ENCODE data around the gene NOC2L. TPM values are rescaled to one million over a fixed set of nuclear protein-coding genes. Genes with fewer than 3 reads are reported as not detected.

The NOC2L gene
- total and polyA plus RNA-seq, 9 donors: 17.8 to 55.2 (median 41.4) TPM

DNA sequence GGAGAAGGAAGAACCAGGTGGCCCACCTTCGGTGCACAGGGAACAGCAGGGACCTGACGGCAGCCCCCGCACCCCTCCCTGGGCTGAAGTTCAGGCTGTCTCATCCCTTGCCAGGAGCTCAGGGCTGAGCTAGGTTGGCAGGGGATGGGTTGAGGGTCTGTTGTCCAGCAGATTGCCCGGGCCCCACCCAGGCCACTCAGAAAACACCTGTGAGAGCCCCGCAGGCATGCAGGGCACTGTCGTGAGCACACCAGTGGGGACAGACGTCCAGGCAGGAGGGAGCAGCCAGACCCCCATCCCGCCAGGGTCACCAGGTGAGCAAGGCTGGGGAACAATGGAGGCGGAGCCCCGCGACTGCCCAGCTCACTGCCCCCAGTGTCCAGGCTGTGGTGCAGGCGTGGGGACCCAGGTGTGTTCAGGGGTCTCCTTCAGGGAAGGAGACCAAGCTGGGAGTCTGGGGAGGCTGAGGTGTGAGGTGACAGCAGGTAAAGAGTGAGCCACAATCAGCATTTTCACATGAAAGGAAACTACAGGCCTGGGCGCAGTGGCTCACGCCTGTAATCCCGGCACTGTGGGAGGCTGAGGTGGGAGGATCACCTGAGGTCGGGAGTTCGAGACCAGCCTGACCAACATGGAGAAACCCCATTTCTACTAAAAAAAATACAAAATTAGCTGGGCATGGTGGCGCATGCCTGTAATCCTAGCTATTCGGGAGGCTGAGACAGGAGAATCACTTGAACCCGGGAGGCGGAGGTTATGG, 44.7 kb downstream of the NOC2L start:
- no peak overlapping the region for H3K27ac ChIP-seq
- H3K9me3 ChIP-seq: no peaks in the 10 kb centered on the region
- TF ChIP-seq EP300 (IDR thresholded peaks at IDR 0.05) (no peak), POLR2A (IDR thresholded peaks at IDR 0.05) (no peak)
- TF ChIP-seq, protein P1, sequence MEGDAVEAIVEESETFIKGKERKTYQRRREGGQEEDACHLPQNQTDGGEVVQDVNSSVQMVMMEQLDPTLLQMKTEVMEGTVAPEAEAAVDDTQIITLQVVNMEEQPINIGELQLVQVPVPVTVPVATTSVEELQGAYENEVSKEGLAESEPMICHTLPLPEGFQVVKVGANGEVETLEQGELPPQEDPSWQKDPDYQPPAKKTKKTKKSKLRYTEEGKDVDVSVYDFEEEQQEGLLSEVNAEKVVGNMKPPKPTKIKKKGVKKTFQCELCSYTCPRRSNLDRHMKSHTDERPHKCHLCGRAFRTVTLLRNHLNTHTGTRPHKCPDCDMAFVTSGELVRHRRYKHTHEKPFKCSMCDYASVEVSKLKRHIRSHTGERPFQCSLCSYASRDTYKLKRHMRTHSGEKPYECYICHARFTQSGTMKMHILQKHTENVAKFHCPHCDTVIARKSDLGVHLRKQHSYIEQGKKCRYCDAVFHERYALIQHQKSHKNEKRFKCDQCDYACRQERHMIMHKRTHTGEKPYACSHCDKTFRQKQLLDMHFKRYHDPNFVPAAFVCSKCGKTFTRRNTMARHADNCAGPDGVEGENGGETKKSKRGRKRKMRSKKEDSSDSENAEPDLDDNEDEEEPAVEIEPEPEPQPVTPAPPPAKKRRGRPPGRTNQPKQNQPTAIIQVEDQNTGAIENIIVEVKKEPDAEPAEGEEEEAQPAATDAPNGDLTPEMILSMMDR (IDR thresholded peaks at IDR 0.05): no peak
- intact Hi-C loops (cut with DNase I): no loop called here
- DNase-seq: peak in 2 of 5 donors; percentile 14 to 29
- H3K4me1 ChIP-seq (ENCODE audit: insufficient read depth): peaks cover 3% of the 10 kb centered on the region
- H3K4me3 ChIP-seq: no peak overlapping the region
- no peaks in the 10 kb centered on the region for H3K27me3 ChIP-seq
- 69 to 82% (median 70%) methylated on average over 21 of the region's 21 CpGs for WGBS, 3 donors
- H3K36me3 ChIP-seq: no peaks in the 10 kb centered on the region

DNA sequence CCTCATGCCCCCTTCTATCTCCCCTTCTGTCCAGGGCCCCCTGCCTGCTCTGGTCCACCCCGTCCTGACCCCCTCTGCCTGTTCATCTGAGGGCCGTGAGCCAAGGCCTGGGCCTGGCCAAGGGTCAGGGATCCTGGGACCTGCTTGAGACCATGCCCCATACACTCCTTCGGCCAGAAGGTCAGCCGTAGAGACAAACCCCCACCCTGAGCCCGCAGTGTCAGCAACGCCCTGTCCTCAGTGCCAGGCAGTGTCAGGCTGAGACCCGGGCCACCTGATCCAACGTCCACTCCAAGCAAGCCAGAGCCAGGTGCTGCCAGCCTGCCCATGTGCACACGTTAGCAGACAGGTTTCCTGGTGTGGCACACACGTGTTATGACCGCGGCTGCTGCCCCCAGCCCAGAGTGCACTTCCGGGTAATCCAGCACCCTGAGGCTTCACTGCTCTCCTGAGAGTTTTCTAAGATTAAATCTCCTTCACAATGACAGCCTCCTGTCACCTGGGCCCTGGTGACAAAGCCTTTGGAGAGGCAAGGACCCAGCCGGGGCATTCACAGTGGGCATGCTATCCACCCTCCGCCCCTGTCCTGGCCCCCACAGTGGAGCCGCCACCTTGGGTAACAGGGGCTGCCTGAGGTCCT, 45.4 kb downstream of the NOC2L start:
- peaks cover 3% of the 10 kb centered on the region for H3K4me1 ChIP-seq (ENCODE audit: insufficient read depth)
- H3K9me3 ChIP-seq: no peaks in the 10 kb centered on the region
- no peaks in the 10 kb centered on the region for H3K27me3 ChIP-seq
- WGBS, 3 donors: 53 to 68% (median 68%) methylated on average over 16 of the region's 16 CpGs
- no peak overlapping the region for H3K4me3 ChIP-seq
- intact Hi-C loops (cut with DNase I): no loop called here
- no peak overlapping the region for H3K27ac ChIP-seq
- TF ChIP-seq EP300 (IDR thresholded peaks at IDR 0.05): no peak
- TF ChIP-seq POLR2A (IDR thresholded peaks at IDR 0.05): no peak
- TF ChIP-seq, protein P1 (IDR thresholded peaks at IDR 0.05): no peak
- H3K36me3 ChIP-seq: no peaks in the 10 kb centered on the region
- peak in 2 of 5 donors; percentile 14 to 16 for DNase-seq

DNA sequence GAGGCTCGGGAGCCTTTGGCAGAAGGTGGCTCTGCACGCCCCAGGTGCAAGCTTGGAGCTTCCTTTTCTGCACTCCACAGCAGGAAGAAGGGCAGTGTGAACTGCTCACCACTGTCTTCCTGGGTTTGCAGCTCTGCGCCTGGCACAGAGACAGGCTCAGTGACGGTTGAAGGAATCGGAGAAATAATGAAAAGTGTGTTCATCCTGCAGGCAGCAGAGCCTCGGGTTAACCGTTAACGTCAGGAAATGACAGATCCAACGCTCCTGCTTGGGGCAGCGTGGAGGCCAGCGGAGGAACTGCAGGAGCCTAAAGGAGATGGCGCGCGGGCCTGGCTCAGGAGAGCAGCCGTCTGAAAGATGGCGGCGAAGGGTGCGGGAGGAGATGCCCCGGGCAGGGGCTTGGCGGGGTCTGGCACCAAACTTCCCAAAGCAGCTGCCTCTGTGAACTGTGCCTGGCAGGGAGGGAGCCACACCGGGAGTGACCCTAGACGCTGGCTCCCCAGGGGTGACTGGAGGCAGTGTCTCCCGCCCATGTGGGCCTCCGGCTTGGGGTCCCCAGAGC, 46.2 kb downstream of the NOC2L start:
- no peaks in the 10 kb centered on the region for H3K27me3 ChIP-seq
- no peak for DNase-seq
- WGBS, 3 donors: 37 to 53% (median 48%) methylated on average over 22 to 24 of the region's 24 CpGs
- no peak overlapping the region for H3K27ac ChIP-seq
- intact Hi-C loops (cut with DNase I): no loop called here
- no peaks in the 10 kb centered on the region for H3K36me3 ChIP-seq
- no peaks in the 10 kb centered on the region for H3K9me3 ChIP-seq
- peaks cover 3% of the 10 kb centered on the region for H3K4me1 ChIP-seq (ENCODE audit: insufficient read depth)
- TF ChIP-seq, protein P1 (IDR thresholded peaks at IDR 0.05): no peak
- no peak for TF ChIP-seq EP300 (IDR thresholded peaks at IDR 0.05)
- TF ChIP-seq POLR2A (IDR thresholded peaks at IDR 0.05): no peak
- H3K4me3 ChIP-seq: no peak overlapping the region

DNA sequence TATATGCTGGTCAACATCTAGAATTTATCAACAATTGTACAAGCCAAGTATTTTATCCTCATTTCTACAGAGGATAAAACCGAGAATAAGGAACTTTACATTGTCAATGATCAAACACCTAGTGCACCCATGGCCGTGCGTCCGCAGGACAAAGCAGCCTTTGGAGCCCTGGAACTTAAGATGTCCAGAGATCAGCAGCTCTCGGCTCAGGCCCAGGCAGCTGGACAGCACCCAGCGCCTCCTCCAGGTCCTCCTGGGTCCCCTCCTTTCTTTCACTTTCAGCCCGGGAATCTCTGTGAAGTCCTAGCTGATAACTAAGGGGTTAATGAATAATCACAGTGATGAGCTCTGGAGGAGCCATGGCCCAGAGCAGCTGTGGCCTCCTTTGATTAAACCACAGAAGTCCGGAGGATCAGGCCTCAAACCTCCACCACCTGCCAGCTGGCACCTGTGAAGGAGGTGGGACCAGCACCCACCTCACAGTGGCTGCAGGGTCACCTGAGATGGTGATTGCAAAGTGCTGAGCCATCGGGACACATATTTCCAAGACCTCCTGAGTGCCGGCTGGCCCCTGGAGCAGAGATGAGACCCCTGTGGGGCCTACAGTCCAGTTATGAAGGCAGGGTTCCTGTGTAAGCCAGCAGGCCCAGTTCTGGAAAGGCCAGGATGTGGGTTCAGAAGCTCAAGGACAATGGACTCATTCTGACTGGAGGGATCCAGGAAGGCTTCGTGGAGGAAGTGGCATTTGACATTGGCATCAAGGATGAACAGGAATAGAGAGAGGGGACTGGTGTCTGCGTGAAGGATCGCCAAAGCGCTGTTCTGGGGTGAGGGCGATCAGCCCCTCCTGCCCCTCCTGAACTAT, 46.9 kb downstream of the NOC2L start:
- TF ChIP-seq EP300 (IDR thresholded peaks at IDR 0.05) (no peak), POLR2A (IDR thresholded peaks at IDR 0.05) (no peak)
- TF ChIP-seq, protein P1 (IDR thresholded peaks at IDR 0.05): no peak
- H3K4me3 ChIP-seq: no peak overlapping the region
- no peak overlapping the region for H3K27ac ChIP-seq
- peak in 1 of 5 donors; percentile 35 for DNase-seq
- H3K9me3 ChIP-seq: no peaks in the 10 kb centered on the region
- WGBS, 3 donors: 29 to 48% (median 46%) methylated on average over 15 of the region's 15 CpGs
- no peaks in the 10 kb centered on the region for H3K36me3 ChIP-seq
- no peaks in the 10 kb centered on the region for H3K27me3 ChIP-seq
- intact Hi-C loops (cut with DNase I): no loop called here
- H3K4me1 ChIP-seq (ENCODE audit: insufficient read depth): peaks cover 3% of the 10 kb centered on the region

Measured in ovary (tissue), 9 donors.